GM12878 (cell line): ENCODE data around the gene ALDH1A1. TPM values are rescaled to one million over a fixed set of nuclear protein-coding genes. Genes with fewer than 3 reads are reported as not detected.

Experiments
- ATAC-seq: fragments of 200-7000 bp; cut with Tn5 transposase; 3 replicates; pipeline ENCODE4 v1.9.1; 2020; ENCODE audit warnings: mild to moderate bottlenecking, moderate library complexity
- BruUV-seq: library from RNA; stranded (reverse); fragments of 400-500 nt; replicated peaks from 2 replicates; lab custom pipeline; 2021; lab: Mats Ljungman, UMichigan
- CTCF ChIA-PET: fragments of 300-600 bp; sonication (Branson Sonifier 250); formaldehyde crosslinking; extraction: SDS; loops from one replicate; lab custom pipeline; 2021; ENCODE audit warnings: inconsistent platforms; lab: Yijun Ruan, JAX
- POLR2A ChIA-PET: fragments of 350-600 bp; formaldehyde crosslinking; extraction: SDS; loops from one replicate; lab custom pipeline; 2021; ENCODE audit warnings: inconsistent platforms; lab: Charles Lee
- RAD21 ChIA-PET: fragments of 300-600 bp; sonication (Branson Sonifier 250); formaldehyde crosslinking; loops from one replicate; lab custom pipeline; 2023; ENCODE audit warnings: antibody characterized with exemption; ENCODE audit not compliant: unreplicated experiment; lab: Charles Lee
- SMC1A ChIA-PET: fragments of 300-600 bp; sonication (Branson Sonifier 250); formaldehyde crosslinking; loops from one replicate; lab custom pipeline; 2023; ENCODE audit not compliant: unreplicated experiment, uncharacterized antibody; lab: Charles Lee
- DNase-seq: peaks from one replicate; pipeline ENCODE4 v3.0.0-alpha.2; 2011; ENCODE audit warnings: low read depth, low spot score
- FAIRE-seq: peaks from 3 replicates; lab custom pipeline; 2011; peaks lifted over from hg19 to GRCh38; lab: Jason Lieb, UNC
- H2AFZ ChIP-seq: 2 replicates; pipeline ENCODE4 v1.6.0; 2011; ENCODE audit warnings: low read depth, low read length, control low read depth; ENCODE audit not compliant: control insufficient read depth
- H3K27ac ChIP-seq: 2 replicates; pipeline ENCODE4 v1.5.1; 2011; ENCODE audit warnings: control low read depth; ENCODE audit not compliant: control insufficient read depth, insufficient read depth
- H3K27me3 ChIP-seq, 2 experiments: replicated peaks in 1 of 2; 2 replicates each; pipeline versions ENCODE4 v1.6.0 to v1.6.1; 2011; ENCODE audit warnings: low read length in 1 of 2; ENCODE audit not compliant: control insufficient read depth in 2 of 2, insufficient read depth in 2 of 2
- H3K36me3 ChIP-seq, 2 experiments: 2 replicates each; pipeline ENCODE4 v1.5.1; 2011; ENCODE audit warnings: low read length in 1 of 2; ENCODE audit not compliant: control insufficient read depth in 2 of 2, insufficient read depth in 2 of 2
- H3K4me1 ChIP-seq: 2 replicates; pipeline ENCODE4 v1.6.1; 2011; ENCODE audit warnings: mild to moderate bottlenecking, low read length, moderate library complexity, mixed read lengths; ENCODE audit not compliant: control insufficient read depth, insufficient read depth
- H3K4me2 ChIP-seq: 2 replicates; pipeline ENCODE4 v1.6.0; 2011; ENCODE audit warnings: control low read depth; ENCODE audit not compliant: control insufficient read depth, insufficient read depth
- H3K4me3 ChIP-seq: fragments of 200-600 bp; sonication (generic); 2 replicates; pipeline ENCODE4 v1.5.1; 2016
- H3K79me2 ChIP-seq: 2 replicates; pipeline ENCODE4 v1.6.0; 2011; ENCODE audit warnings: low read length; ENCODE audit not compliant: control insufficient read depth, insufficient read depth
- H3K9ac ChIP-seq: 2 replicates; pipeline ENCODE4 v1.8.0; 2011; ENCODE audit warnings: low read length, control low read depth, mixed read lengths; ENCODE audit not compliant: control insufficient read depth, insufficient read depth
- H3K9me3 ChIP-seq: replicated peaks from 3 replicates; pipeline ENCODE4 v1.5.1; 2011; ENCODE audit warnings: mild to moderate bottlenecking, low read length; ENCODE audit not compliant: control insufficient read depth, insufficient read depth
- H4K20me1 ChIP-seq: 2 replicates; pipeline ENCODE4 v1.6.0; 2011; ENCODE audit not compliant: control insufficient read depth, insufficient read depth
- FOXK2 ChIP-seq: fragments of 450-650 bp; IDR thresholded peaks from 2 replicates; pipeline ENCODE4 v1.6.1; 2017; ENCODE audit warnings: mild to moderate bottlenecking, moderate library complexity
- LARP7 ChIP-seq: fragments of 450-650 bp; IDR thresholded peaks from 2 replicates; pipeline ENCODE4 v1.6.1; 2017; ENCODE audit warnings: mild to moderate bottlenecking
- MEF2B ChIP-seq: fragments of 450-650 bp; IDR thresholded peaks from 2 replicates; pipeline ENCODE4 v1.6.1; 2018; ENCODE audit warnings: mild to moderate bottlenecking, moderate library complexity; ENCODE audit not compliant: partially characterized antibody, poor library complexity, severe bottlenecking
- MYB ChIP-seq: fragments of 150-350 bp; IDR thresholded peaks from 2 replicates; pipeline ENCODE4 v1.6.1; 2014; ENCODE audit warnings: mild to moderate bottlenecking, low read depth, low read length, borderline replicate concordance
- PRDM15 ChIP-seq: fragments of 450-650 bp; formaldehyde crosslinking; IDR thresholded peaks from 2 replicates; pipeline ENCODE4 v1.4.0; 2020; ENCODE audit warnings: mild to moderate bottlenecking, moderate library complexity
- RAD51 ChIP-seq: fragments of 450-650 bp; IDR thresholded peaks from 2 replicates; pipeline ENCODE4 v1.6.1; 2016; ENCODE audit warnings: moderate library complexity, mild to moderate bottlenecking, inconsistent platforms
- RFX5 ChIP-seq: IDR thresholded peaks from 2 replicates; pipeline ENCODE4 v1.6.1; 2011; ENCODE audit warnings: low read depth, low read length, improper control_type of control experiment
- SREBF1 ChIP-seq: IDR thresholded peaks from 2 replicates; pipeline ENCODE4 v1.6.1; 2012; ENCODE audit warnings: mild to moderate bottlenecking, low read length
- WRNIP1 ChIP-seq: IDR thresholded peaks from 2 replicates; pipeline ENCODE4 v1.6.1; 2011; ENCODE audit warnings: low read depth, low read length, improper control_type of control experiment, borderline replicate concordance
- ZNF592 ChIP-seq: fragments of 450-650 bp; IDR thresholded peaks from 2 replicates; pipeline ENCODE4 v1.6.1; 2017; ENCODE audit warnings: mild to moderate bottlenecking, moderate library complexity
- WGBS: methylation state at CpG from one replicate; pipeline ENCODE4 v1.1.6; 2016; ENCODE audit warnings: low lambda C conversion rate; ENCODE audit not compliant: insufficient replicate concordance, insufficient coverage; ENCODE audit errors: missing lambda C conversion rate; 5-methylcytosine and 5-hydroxymethylcytosine counted together
- in situ Hi-C: fragments of 300-500 bp; cut with MboI; formaldehyde crosslinking; loops from 9 replicates; pipeline ENCODE4 v1.14.3; 2018; ENCODE audit warnings: mixed read lengths
- intact Hi-C: fragments of 100-400 bp; cut with micrococcal nuclease; formaldehyde crosslinking; loops from one replicate; pipeline ENCODE4 v1.14.2; 2022; ENCODE audit not compliant: unreplicated experiment
- polyA plus RNA-seq, 11 experiments: library from polyadenylated mRNA; depleted of rRNA in 4 of 11; unstranded in 6 of 11; stranded (reverse) in 5 of 11; fragments of >200 nt; fragmentation: Nextera tagmentation in 4 of 11; fragmentation: Illumina TruSeq in 1 of 11; extraction: Ambion mirVana in 4 of 11; extraction: Trizol in 1 of 11; gene quantifications; 1 replicate in 1 of 11; 2 replicates in 10 of 11; pipeline versions ENCODE4 v1.2.1 to v1.2.3, GENCODE V29; 2011 to 2016; ENCODE audit warnings: inconsistent platforms in 2 of 11, missing spikeins in 2 of 11, low read depth in 1 of 11
- total RNA-seq, 4 experiments: library from RNA; depleted of rRNA in 3 of 4; stranded (reverse); fragments of >200 nt in 3 of 4; fragmentation: Illumina TruSeq in 1 of 4; extraction: Trizol in 1 of 4; gene quantifications; 2 replicates each; pipeline versions ENCODE4 v1.2.1 to v1.2.3, GENCODE V29; 2013 to 2021
- TF ChIP-seq, protein P1 (sequence below): fragments of 450-650 bp; IDR thresholded peaks from 2 replicates; pipeline ENCODE4 v1.6.1; 2016; ENCODE audit warnings: mild to moderate bottlenecking, moderate library complexity, borderline replicate concordance

Gene ALDH1A1
- total and polyA plus RNA-seq, 10 of the 15 experiments (the other 5 are each of a cell fraction or from before 2014, with no cell fraction given): 0.03 to 0.54 TPM; not detected in 8

DNA sequence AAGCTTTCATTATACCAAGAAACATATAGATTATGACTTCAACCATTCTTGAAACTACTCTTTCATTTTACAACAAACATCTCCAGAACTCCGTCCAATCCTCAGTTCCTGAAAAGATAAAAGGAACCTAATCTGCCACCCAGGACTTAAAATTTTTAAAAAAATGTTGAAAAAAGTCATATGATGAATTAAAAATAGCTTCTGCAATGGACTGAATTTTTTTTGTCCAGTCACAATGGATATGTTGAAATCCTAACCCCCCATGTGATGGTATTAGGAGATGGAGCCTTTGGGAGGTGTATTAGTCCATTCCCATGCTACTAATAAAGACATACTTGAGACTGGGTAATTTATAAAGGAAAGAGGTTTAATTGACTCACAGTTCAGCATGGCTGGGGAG, 2.7 kb upstream of the ALDH1A1 start (continued):
- TF ChIP-seq MEF2B (no peak), FOXK2 (no peak)

DNA sequence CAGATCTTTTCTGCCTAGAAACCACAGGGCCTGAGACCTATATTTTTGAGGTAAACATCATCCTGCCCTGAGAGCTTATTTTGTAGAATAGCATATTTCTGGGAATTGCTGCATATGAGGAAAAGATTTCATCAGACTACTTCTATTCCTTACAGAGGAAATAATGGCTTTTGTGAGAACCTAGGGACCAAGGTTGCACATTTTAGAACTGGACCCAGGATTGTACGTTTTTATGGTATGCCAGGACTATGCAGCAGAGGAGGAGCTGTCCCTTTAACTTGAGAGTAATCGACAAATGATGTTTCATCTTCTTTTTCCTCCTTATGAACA, 2.2 kb upstream of the ALDH1A1 start:
- intact Hi-C loops: no loop called here
- H2AFZ ChIP-seq: no peak overlapping the region
- no TSS peak for BruUV-seq
- no peak for TF ChIP-seq MYB
- TF ChIP-seq WRNIP1: no peak
- TF ChIP-seq ZNF592: no peak
- no peak for TF ChIP-seq RAD51
- TF ChIP-seq SREBF1: no peak
- TF ChIP-seq, protein P1, sequence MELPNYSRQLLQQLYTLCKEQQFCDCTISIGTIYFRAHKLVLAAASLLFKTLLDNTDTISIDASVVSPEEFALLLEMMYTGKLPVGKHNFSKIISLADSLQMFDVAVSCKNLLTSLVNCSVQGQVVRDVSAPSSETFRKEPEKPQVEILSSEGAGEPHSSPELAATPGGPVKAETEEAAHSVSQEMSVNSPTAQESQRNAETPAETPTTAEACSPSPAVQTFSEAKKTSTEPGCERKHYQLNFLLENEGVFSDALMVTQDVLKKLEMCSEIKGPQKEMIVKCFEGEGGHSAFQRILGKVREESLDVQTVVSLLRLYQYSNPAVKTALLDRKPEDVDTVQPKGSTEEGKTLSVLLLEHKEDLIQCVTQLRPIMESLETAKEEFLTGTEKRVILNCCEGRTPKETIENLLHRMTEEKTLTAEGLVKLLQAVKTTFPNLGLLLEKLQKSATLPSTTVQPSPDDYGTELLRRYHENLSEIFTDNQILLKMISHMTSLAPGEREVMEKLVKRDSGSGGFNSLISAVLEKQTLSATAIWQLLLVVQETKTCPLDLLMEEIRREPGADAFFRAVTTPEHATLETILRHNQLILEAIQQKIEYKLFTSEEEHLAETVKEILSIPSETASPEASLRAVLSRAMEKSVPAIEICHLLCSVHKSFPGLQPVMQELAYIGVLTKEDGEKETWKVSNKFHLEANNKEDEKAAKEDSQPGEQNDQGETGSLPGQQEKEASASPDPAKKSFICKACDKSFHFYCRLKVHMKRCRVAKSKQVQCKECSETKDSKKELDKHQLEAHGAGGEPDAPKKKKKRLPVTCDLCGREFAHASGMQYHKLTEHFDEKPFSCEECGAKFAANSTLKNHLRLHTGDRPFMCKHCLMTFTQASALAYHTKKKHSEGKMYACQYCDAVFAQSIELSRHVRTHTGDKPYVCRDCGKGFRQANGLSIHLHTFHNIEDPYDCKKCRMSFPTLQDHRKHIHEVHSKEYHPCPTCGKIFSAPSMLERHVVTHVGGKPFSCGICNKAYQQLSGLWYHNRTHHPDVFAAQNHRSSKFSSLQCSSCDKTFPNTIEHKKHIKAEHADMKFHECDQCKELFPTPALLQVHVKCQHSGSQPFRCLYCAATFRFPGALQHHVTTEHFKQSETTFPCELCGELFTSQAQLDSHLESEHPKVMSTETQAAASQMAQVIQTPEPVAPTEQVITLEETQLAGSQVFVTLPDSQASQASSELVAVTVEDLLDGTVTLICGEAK: no peak
- no peak for TF ChIP-seq PRDM15 (CRISPR knock-in tag)
- TF ChIP-seq LARP7: no peak
- no peak for TF ChIP-seq RFX5

More for the DNA sequence above, 2.2 kb upstream of the ALDH1A1 start:
- Histone ChIP-seq H4K20me1 (no peaks in the 10 kb centered on the region), H3K4me1 (no peaks in the 10 kb centered on the region), H3K9ac (no peak overlapping the region), H3K27me3 (no peaks in the 10 kb centered on the region; a peak in 1 of 4 replicates), H3K4me2 (no peak overlapping the region), H3K9me3 (no peaks in the 10 kb centered on the region), H3K4me3 (no peak overlapping the region), H3K79me2 (no peaks in the 10 kb centered on the region), H3K36me3 (no peaks in the 10 kb centered on the region), H3K27ac (no peak overlapping the region)
- FAIRE-seq (no peak), ATAC-seq (no peak), DNase-seq (no peak)
- in situ Hi-C loops: no loop called here
- RAD21 ChIA-PET: no interaction called here
- SMC1A ChIA-PET: no interaction called here
- 0% methylated on average over 2 of the region's 2 CpGs for WGBS
- POLR2A ChIA-PET: no interaction called here
- CTCF ChIA-PET: interaction anchor here (0.6 kb wide), 1 partner anchor 223 kb away, joined by 3 read pairs; no protein-coding TSS in a partner anchor
